Stomach smooth muscle (tissue), 2 donors: Measurements from ENCODE around the gene LDLRAD4.

Experiments
- H3K27ac ChIP-seq: one replicate; pipeline ENCODE4 v1.7.0; 2013; ENCODE audit warnings: mild to moderate bottlenecking, low read length, inconsistent platforms
- H3K27me3 ChIP-seq, 2 donors: one replicate each; pipeline ENCODE4 v1.7.0; 2013; ENCODE audit warnings: low read length in 2 of 2; ENCODE audit not compliant: insufficient read depth in 2 of 2, control insufficient read depth in 1 of 2
- H3K36me3 ChIP-seq, 2 donors: one replicate each; pipeline ENCODE4 v1.7.0; 2013; ENCODE audit warnings: low read length in 2 of 2; ENCODE audit not compliant: control insufficient read depth in 2 of 2, insufficient read depth in 2 of 2
- H3K4me1 ChIP-seq: one replicate; pipeline ENCODE4 v1.7.0; 2013; ENCODE audit warnings: low read length; ENCODE audit not compliant: control insufficient read depth, insufficient read depth
- H3K4me3 ChIP-seq, 2 donors: one replicate each; pipeline ENCODE4 v1.7.0; 2013; ENCODE audit warnings: low read length in 2 of 2
- H3K9ac ChIP-seq, 2 donors: one replicate each; pipeline ENCODE4 v1.7.0; 2013; ENCODE audit warnings: low read length in 2 of 2, mild to moderate bottlenecking in 1 of 2
- H3K9me3 ChIP-seq, 2 donors: one replicate each; pipeline ENCODE4 v1.7.0; 2013; ENCODE audit warnings: low read length in 2 of 2; ENCODE audit not compliant: control insufficient read depth in 2 of 2
- donor health status: healthy.
- donor health status: Pancreatic carcinoma.

LDLRAD4 gene

GRCh38 chr18:13226533-13227144, 8.1 kb downstream of the LDLRAD4 start:
- H3K9ac ChIP-seq, result no peak overlapping the region
- H3K27ac ChIP-seq, result no peak overlapping the region
- H3K9me3 ChIP-seq, result no peaks in the 10 kb centered on the region
- peaks cover 0 to 3% of the 10 kb centered on the region in 2 donors for H3K36me3 ChIP-seq
- no peak overlapping the region for H3K4me3 ChIP-seq
- H3K4me1 ChIP-seq, result peaks cover 23% of the 10 kb centered on the region
- H3K27me3 ChIP-seq, result no peaks in the 10 kb centered on the region

GRCh38 chr18:13227910-13228309, 9.3 kb downstream of the LDLRAD4 start:
- Histone ChIP-seq H3K36me3 (peaks cover 0 to 5% of the 10 kb centered on the region in 2 donors), H3K27ac (no peak overlapping the region), H3K9me3 (no peaks in the 10 kb centered on the region), H3K9ac (no peak overlapping the region), H3K4me1 (peaks cover 16% of the 10 kb centered on the region), H3K4me3 (no peak overlapping the region), H3K27me3 (no peaks in the 10 kb centered on the region)

GRCh38 chr18:13229001-13229671, 10.6 kb downstream of the LDLRAD4 start:
- Histone ChIP-seq H3K27ac (no peak overlapping the region), H3K9me3 (no peaks in the 10 kb centered on the region), H3K27me3 (no peaks in the 10 kb centered on the region), H3K4me3 (no peak overlapping the region), H3K9ac (no peak overlapping the region), H3K36me3 (peaks cover 0 to 7% of the 10 kb centered on the region in 2 donors), H3K4me1 (peaks cover 10% of the 10 kb centered on the region)

- H3K4me1 ChIP-seq, result peaks cover 19% of the 10 kb centered on the region
- H3K9me3 ChIP-seq, result no peaks in the 10 kb centered on the region
- peaks cover 0 to 7% of the 10 kb centered on the region in 2 donors for H3K36me3 ChIP-seq
- H3K4me3 ChIP-seq, result no peak overlapping the region
- no peak overlapping the region for H3K27ac ChIP-seq
- H3K27me3 ChIP-seq, result no peaks in the 10 kb centered on the region
- no peak overlapping the region for H3K9ac ChIP-seq
Observed at GRCh38 chr18:13231151-13231550, 12.6 kb downstream of the LDLRAD4 start.

- H3K27ac ChIP-seq, result no peak overlapping the region
- H3K4me1 ChIP-seq, result peaks cover 29% of the 10 kb centered on the region
- H3K9ac ChIP-seq, result no peak overlapping the region
- H3K36me3 ChIP-seq, result peaks cover 0 to 7% of the 10 kb centered on the region in 2 donors
- no peak overlapping the region for H3K4me3 ChIP-seq
- no peaks in the 10 kb centered on the region for H3K9me3 ChIP-seq
- no peaks in the 10 kb centered on the region for H3K27me3 ChIP-seq
Observed at GRCh38 chr18:13232086-13232917, 13.7 kb downstream of the LDLRAD4 start.

- H3K27ac ChIP-seq, result no peak overlapping the region
- H3K9ac ChIP-seq, result no peak overlapping the region
- H3K9me3 ChIP-seq, result no peaks in the 10 kb centered on the region
- no peaks in the 10 kb centered on the region for H3K27me3 ChIP-seq
- H3K4me3 ChIP-seq, result no peak overlapping the region
- peaks cover 34% of the 10 kb centered on the region for H3K4me1 ChIP-seq
- peaks cover 0 to 5% of the 10 kb centered on the region in 2 donors for H3K36me3 ChIP-seq
Observed at GRCh38 chr18:13232971-13233786, 14.6 kb downstream of the LDLRAD4 start.

- no peaks in the 10 kb centered on the region for H3K9me3 ChIP-seq
- H3K9ac ChIP-seq, result no peak overlapping the region
- H3K4me3 ChIP-seq, result no peak overlapping the region
- H3K4me1 ChIP-seq, result peaks cover 34% of the 10 kb centered on the region
- no peaks in the 10 kb centered on the region for H3K27me3 ChIP-seq
- H3K36me3 ChIP-seq, result peaks cover 0 to 5% of the 10 kb centered on the region in 2 donors
- no peak overlapping the region for H3K27ac ChIP-seq
Observed at GRCh38 chr18:13233787-13234783, 15.5 kb downstream of the LDLRAD4 start.

- H3K27ac ChIP-seq, result peak overlapping the region; percentile 53
- peaks cover 0 to 5% of the 10 kb centered on the region in 2 donors for H3K36me3 ChIP-seq
- peaks cover 34% of the 10 kb centered on the region for H3K4me1 ChIP-seq
- H3K9me3 ChIP-seq, result no peaks in the 10 kb centered on the region
- peak overlapping the region in 1 of 2 donors; percentile 29 for H3K9ac ChIP-seq
- no peaks in the 10 kb centered on the region for H3K27me3 ChIP-seq
- no peak overlapping the region for H3K4me3 ChIP-seq
Observed at GRCh38 chr18:13235421-13235831, 16.9 kb downstream of the LDLRAD4 start.

GRCh38 chr18:13235981-13236380, 17.4 kb downstream of the LDLRAD4 start:
- no peaks in the 10 kb centered on the region for H3K9me3 ChIP-seq
- H3K4me1 ChIP-seq, result peaks cover 35% of the 10 kb centered on the region
- H3K4me3 ChIP-seq, result peak overlapping the region in 1 of 2 donors; percentile 35
- H3K27ac ChIP-seq, result no peak overlapping the region
- H3K9ac ChIP-seq, result no peak overlapping the region
- H3K27me3 ChIP-seq, result no peaks in the 10 kb centered on the region
- peaks cover 0 to 5% of the 10 kb centered on the region in 2 donors for H3K36me3 ChIP-seq
